Hematopoietic multipotent progenitor cell treated with erythropoietin and hydrocortisone succinate and interleukin-3 and kit ligand, for 15 days (in vitro differentiated cells): ENCODE data around the gene SKIL.

Experiments used
- DNase-seq: peaks from one replicate; pipeline ENCODE4 v3.0.0-alpha.2; 2015; ENCODE audit warnings: low spot score

The SKIL gene

DNA sequence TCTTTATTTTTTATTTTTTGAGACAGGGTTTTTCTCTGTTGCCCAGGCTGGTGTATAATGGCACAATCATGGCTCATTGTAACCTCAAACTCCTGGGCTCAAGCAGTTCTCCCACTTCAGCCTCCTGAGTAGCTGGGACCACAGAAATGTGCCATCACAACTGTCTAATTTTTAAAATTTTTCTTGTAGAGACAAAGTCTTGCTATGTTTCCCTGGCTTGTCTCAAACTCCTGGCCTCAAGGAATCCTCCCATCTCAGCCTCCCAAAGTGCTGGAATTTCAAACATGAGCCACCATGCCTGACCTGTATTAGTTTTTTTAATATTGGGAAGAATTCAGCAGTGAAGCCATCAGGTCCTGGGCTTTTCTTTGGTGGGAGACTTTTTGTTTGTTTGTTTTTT, 47.6 kb downstream of the SKIL start:
- DNase-seq: no peak

DNA sequence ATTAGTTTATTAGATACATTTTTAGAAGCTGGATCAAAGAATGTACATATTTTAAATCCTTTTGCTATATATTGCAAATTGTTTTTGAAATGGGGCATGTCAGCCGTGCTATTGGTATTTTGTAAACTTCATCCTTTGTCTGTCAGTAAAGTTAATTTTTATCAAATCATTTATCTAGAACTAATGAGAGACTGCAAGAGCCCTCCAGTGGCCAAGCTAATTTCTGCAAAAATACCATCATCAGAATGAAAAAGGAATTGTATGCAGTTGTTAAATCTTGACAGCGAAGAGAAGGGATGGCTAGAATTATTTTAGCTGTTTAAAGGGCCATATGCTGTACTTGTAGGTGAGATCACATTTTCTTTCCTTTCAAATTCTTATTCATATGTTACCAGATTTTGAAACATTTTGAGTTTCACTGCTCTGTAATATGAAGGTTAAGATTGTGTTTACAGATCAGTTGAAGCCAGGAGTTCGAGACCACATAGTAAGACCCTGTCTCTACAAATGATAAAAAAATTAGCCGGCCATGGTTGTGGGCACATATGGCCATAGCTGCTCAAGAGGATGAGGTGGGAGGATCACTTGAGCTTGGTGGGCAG, 53.0 kb downstream of the SKIL start:
- peak; percentile 20 for DNase-seq

- DNase-seq: no peak
Measured at GRCh38 chr3:170413291-170413690, 55.8 kb downstream of the SKIL start.

DNA sequence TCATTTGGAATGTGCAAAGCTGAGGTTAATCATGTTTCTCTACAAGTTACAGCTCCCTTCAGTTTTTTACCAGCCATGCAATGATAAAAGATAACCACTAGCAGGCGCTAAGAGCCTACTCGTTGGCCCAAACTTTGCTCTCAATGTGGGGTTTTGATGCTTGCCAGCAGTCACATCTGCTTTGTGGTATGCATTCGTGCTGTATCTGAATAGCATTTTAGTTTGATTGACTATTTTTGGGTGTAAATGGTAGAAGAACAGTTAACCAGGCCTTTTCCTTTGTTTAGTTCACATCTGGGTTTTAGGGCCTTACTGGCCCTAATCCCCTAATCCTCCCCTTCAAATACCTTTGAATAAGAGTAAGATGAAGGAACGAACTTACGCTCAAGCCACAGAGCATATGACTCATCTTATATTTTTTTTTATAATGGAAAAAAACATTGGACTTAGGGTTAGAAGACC, 56.7 kb downstream of the SKIL start:
- DNase-seq: peak; percentile 68

GRCh38 chr3:170417090-170417489, 59.6 kb downstream of the SKIL start:
- DNase-seq: no peak

GRCh38 chr3:170418422-170419398, 61.2 kb downstream of the SKIL start, which contains the start of gene CLDN11:
TSS of gene CLDN11 (plus strand) at chr3:170418868. CDS start at chr3:170419067, 199 bp downstream.
- no peak for DNase-seq

- no peak for DNase-seq
Measured at GRCh38 chr3:170419557-170420087, 62.1 kb downstream of the SKIL start.

GRCh38 chr3:170420307-170420821, 62.8 kb downstream of the SKIL start:
- DNase-seq: no peak

DNA sequence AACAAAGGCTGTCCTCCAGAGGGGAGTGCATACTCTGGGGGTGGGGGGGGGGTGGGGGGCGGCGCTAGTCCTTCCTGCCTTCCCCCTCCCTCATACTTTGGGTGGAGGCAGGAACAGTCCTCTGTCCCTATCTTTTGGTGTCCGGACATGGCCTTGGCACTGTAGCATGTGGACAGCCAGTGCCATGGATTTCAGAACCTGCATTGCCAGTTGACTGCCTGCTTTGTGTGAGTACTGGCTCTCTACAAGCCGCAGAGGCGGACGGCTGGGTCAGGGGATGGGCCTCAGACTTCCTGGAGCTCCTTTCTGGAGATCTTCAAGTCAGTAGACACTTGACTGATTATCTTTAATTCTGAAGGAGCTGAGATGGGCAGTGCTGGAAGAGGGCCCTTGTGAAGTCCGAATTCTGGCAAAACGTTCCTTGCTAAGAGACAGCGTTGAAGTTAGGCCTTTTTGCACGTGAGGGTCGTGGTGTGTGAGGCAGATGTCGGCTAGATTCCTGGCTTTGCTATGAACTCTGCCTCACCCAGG, 63.7 kb downstream of the SKIL start:
- no peak for DNase-seq

- DNase-seq: no peak
Measured at GRCh38 chr3:170421758-170422157, 64.2 kb downstream of the SKIL start.

- no peak for DNase-seq
Measured at GRCh38 chr3:170423001-170423615, 65.6 kb downstream of the SKIL start.

DNA sequence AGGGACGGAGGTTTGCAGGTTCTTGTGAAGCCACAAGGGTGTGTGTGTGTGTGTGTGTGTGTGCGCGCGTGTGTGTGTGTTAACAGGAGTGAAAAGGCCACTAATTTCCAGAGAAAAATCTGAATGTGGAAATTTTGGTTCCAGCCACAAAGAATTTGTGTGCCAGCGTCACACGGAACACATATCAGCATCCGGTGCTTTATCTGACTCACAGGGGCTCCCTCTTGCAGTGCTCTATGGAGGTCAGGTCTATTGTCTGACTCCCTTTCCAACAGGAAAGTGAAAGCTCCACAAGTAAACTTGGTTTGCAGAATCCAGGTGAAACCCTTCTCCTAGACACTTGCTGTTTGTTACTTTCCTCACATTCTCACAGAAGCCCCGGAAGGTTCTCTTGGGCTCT, 67.4 kb downstream of the SKIL start:
- DNase-seq: no peak

DNA sequence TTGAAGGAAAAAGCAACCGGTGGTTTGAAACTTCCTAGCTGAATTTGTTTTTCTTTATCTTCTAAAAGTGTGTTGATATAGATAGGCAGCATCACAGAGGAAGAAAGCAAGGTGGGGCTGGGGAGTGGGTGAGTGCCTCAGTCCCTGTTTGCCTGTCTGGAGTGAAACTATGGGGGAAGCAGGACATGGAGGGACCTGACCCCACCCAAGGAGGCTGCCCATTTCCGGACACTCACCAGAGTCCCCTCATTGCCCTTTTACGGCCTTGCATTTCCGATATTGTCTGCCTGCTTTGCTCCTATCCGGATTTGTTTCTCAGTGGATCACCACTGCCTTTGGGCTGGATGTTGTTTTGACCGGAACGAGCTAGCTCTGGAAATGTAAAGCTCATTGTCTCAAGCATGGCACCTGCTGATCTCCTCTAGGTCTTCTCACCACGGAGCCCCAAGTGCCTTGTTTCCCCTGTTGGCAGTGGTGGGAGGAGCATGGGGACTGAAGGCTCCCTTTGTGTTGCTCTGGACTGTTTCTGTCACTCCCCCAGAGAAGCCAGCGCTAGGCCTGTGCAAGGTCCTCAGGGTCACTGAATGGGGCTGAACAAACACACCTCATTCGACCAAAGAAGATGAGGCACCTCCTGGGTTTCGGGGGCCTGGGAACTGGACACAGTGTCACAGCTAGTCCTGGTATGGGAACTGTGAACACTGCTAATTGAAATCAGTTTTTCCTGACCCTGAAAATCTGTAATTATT, 68.2 kb downstream of the SKIL start:
- DNase-seq: no peak

GRCh38 chr3:170426240-170426797, 68.8 kb downstream of the SKIL start:
- no peak for DNase-seq

GRCh38 chr3:170428095-170428494, 70.6 kb downstream of the SKIL start:
- no peak for DNase-seq

GRCh38 chr3:170429050-170429449, 71.5 kb downstream of the SKIL start:
- no peak for DNase-seq

DNA sequence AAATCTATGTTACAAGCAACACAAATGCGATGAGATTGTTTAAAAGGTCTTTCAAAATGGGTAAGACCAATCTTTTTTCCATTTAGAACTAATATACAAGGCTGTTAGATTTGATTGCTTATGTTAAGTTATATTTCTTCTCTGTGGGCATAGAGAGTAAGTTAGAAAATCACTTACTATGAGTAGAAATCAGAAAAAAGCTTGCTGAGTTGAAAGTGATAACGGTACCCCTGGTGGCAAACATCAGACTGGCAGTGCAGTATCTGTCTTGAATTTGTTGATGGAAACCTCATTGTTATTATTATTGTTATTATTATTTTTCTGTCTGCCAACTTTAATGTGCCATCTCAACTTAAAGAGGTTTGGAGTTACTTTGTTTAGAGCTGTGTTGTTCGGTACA, 73.5 kb downstream of the SKIL start:
- no peak for DNase-seq

DNA sequence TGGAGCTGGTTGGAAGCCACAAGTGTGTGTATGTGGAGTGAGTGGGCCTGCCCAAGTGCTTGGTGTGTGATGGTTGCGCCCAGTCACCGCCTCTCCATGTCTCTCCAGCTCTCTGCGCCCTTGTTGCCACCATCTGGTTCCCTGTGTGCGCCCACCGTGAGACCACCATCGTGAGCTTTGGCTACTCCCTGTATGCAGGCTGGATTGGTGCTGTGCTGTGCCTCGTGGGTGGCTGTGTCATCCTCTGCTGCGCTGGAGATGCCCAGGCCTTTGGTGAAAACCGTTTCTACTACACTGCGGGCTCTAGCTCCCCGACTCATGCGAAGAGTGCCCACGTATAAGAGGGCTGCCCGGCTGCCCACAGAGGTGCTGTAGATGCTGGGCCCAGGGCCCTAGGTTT, 74.9 kb downstream of the SKIL start:
- DNase-seq: no peak

- DNase-seq: no peak
Measured at GRCh38 chr3:170436697-170437096, 79.2 kb downstream of the SKIL start.

DNA sequence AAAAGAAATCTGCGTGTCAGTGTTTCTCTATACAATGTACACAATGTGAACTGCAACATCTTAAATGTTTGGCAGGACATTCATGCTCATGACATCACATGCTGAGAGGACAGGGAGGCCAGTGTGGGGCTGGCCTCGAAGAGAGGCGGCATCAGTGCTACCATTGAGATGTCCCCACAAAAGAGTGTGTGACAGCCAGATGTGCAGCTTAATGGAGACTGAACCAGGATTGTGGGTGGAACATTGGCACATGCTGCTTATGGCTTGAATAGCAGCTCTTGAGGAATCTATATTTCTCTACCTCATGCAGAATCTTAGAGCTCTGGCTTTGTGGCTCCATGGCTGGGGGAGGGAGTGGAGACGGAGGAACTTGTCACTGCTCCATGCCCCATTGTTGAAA, 79.7 kb downstream of the SKIL start:
- no peak for DNase-seq
